Astrocyte (in vitro differentiated cells and primary cell): ENCODE measurements around the gene OR10H5. TPM values are rescaled to one million over a fixed set of nuclear protein-coding genes. Genes with fewer than 3 reads are reported as not detected.

Experiments used
- DNase-seq: peaks from one replicate; pipeline ENCODE4 v3.0.0-alpha.2; 2010; ENCODE audit warnings: low read depth
- FAIRE-seq: peaks from 2 replicates; lab custom pipeline; 2011; peaks lifted over from hg19 to GRCh38; lab: Jason Lieb, UNC
- H2AFZ ChIP-seq: 2 replicates; pipeline ENCODE4 v1.6.0; 2012; ENCODE audit warnings: low read depth, low read length, inconsistent platforms
- H3K27ac ChIP-seq: 2 replicates; pipeline ENCODE4 v1.5.1; 2011; ENCODE audit warnings: low read depth, low read length, inconsistent platforms
- H3K27me3 ChIP-seq: 2 replicates; pipeline ENCODE4 v1.6.0; 2011; ENCODE audit warnings: low read length, inconsistent platforms; ENCODE audit not compliant: insufficient read depth
- H3K36me3 ChIP-seq: 2 replicates; pipeline ENCODE4 v1.5.1; 2011; ENCODE audit warnings: low read length, inconsistent platforms; ENCODE audit not compliant: insufficient read depth
- H3K4me1 ChIP-seq: 2 replicates; pipeline ENCODE4 v1.5.1; 2011; ENCODE audit warnings: low read length, inconsistent platforms; ENCODE audit not compliant: insufficient read depth
- H3K4me2 ChIP-seq: 2 replicates; pipeline ENCODE4 v1.6.0; 2012; ENCODE audit warnings: low read length, inconsistent platforms
- H3K4me3 ChIP-seq: 2 replicates; pipeline ENCODE4 v1.5.1; 2011; ENCODE audit warnings: low read depth, mild to moderate bottlenecking, low read length, inconsistent platforms; ENCODE audit not compliant: insufficient read depth
- H3K79me2 ChIP-seq: 2 replicates; pipeline ENCODE4 v1.6.0; 2012; ENCODE audit warnings: mild to moderate bottlenecking, low read length, inconsistent platforms; ENCODE audit not compliant: insufficient read depth
- H3K9ac ChIP-seq: 2 replicates; pipeline ENCODE4 v1.6.0; 2012; ENCODE audit warnings: mild to moderate bottlenecking, low read length, inconsistent platforms
- H3K9me3 ChIP-seq: 2 replicates; pipeline ENCODE4 v1.5.1; 2012; ENCODE audit warnings: low read depth, mild to moderate bottlenecking, low read length, inconsistent platforms; ENCODE audit not compliant: insufficient read depth
- H4K20me1 ChIP-seq: 2 replicates; pipeline ENCODE4 v1.6.0; 2012; ENCODE audit warnings: low read length, inconsistent platforms; ENCODE audit not compliant: insufficient read depth
- H3K27ac Mint-ChIP-seq: one replicate; pipeline ENCODE4 v1.8.0; 2021; ENCODE audit warnings: mild to moderate bottlenecking, mixed read lengths; ENCODE audit not compliant: unreplicated experiment
- H3K27me3 Mint-ChIP-seq: one replicate; pipeline ENCODE4 v1.8.0; 2021; ENCODE audit warnings: low read depth, mixed read lengths; ENCODE audit not compliant: unreplicated experiment
- H3K36me3 Mint-ChIP-seq: one replicate; pipeline ENCODE4 v1.8.0; 2021; ENCODE audit warnings: low read depth, mixed read lengths; ENCODE audit not compliant: unreplicated experiment
- H3K4me1 Mint-ChIP-seq: one replicate; pipeline ENCODE4 v1.8.0; 2021; ENCODE audit warnings: low read depth, mixed read lengths; ENCODE audit not compliant: unreplicated experiment
- H3K4me3 Mint-ChIP-seq: one replicate; pipeline ENCODE4 v1.8.0; 2021; ENCODE audit warnings: mild to moderate bottlenecking, moderate library complexity, mixed read lengths; ENCODE audit not compliant: unreplicated experiment
- H3K9me3 Mint-ChIP-seq: one replicate; pipeline ENCODE4 v1.8.0; 2021; ENCODE audit warnings: mild to moderate bottlenecking, mixed read lengths; ENCODE audit not compliant: unreplicated experiment
- CTCF ChIP-seq: IDR thresholded peaks from 2 replicates; pipeline ENCODE4 v1.5.1; 2011; ENCODE audit warnings: low read depth, mild to moderate bottlenecking, inconsistent platforms, low read length, moderate library complexity; ENCODE audit not compliant: insufficient read depth
- EZH2 ChIP-seq: IDR thresholded peaks from 2 replicates; pipeline ENCODE4 v1.6.1; 2012; ENCODE audit warnings: mild to moderate bottlenecking, low read length, inconsistent platforms; ENCODE audit not compliant: insufficient read depth
- total RNA-seq: library from RNA; stranded (reverse); gene quantifications from 2 replicates; pipeline ENCODE4 v1.2.1, GENCODE V29; 2021

Gene OR10H5
- total RNA-seq, 1 donor from 2014 or later: not detected

- H3K27ac ChIP-seq: no peak overlapping the region
- Mint-ChIP-seq H3K27ac (no peak overlapping the region), H3K27me3 (no peaks in the 10 kb centered on the region), H3K9me3 (peaks cover 11% of the 10 kb centered on the region), H3K36me3 (no peaks in the 10 kb centered on the region), H3K4me3 (no peak overlapping the region), H3K4me1 (no peaks in the 10 kb centered on the region)
- H2AFZ ChIP-seq: no peak overlapping the region
- TF ChIP-seq CTCF: no peak
- no peak for TF ChIP-seq EZH2
- H4K20me1 ChIP-seq: no peaks in the 10 kb centered on the region
- H3K27me3 ChIP-seq: no peaks in the 10 kb centered on the region
- no peak overlapping the region for H3K9ac ChIP-seq
- no peaks in the 10 kb centered on the region for H3K9me3 ChIP-seq
- H3K4me2 ChIP-seq: no peak overlapping the region
- FAIRE-seq (no peak), DNase-seq (no peak)
- H3K79me2 ChIP-seq: no peaks in the 10 kb centered on the region
- no peaks in the 10 kb centered on the region for H3K4me1 ChIP-seq
- H3K36me3 ChIP-seq: no peaks in the 10 kb centered on the region
- H3K4me3 ChIP-seq: no peak overlapping the region
Observed at GRCh38 chr19:15840833-15841232, 53.4 kb downstream of the OR10H5 start.

- H3K9ac ChIP-seq: no peak overlapping the region
- Mint-ChIP-seq H3K4me3 (no peak overlapping the region), H3K9me3 (peaks cover 9% of the 10 kb centered on the region), H3K27ac (no peak overlapping the region), H3K4me1 (no peaks in the 10 kb centered on the region), H3K27me3 (no peaks in the 10 kb centered on the region), H3K36me3 (no peaks in the 10 kb centered on the region)
- FAIRE-seq (no peak), DNase-seq (no peak)
- H3K79me2 ChIP-seq: no peaks in the 10 kb centered on the region
- H3K4me3 ChIP-seq: no peak overlapping the region
- TF ChIP-seq CTCF: no peak
- no peak for TF ChIP-seq EZH2
- H3K27me3 ChIP-seq: no peaks in the 10 kb centered on the region
- H3K4me2 ChIP-seq: no peak overlapping the region
- H2AFZ ChIP-seq: no peak overlapping the region
- H3K4me1 ChIP-seq: no peaks in the 10 kb centered on the region
- no peaks in the 10 kb centered on the region for H3K9me3 ChIP-seq
- H3K36me3 ChIP-seq: no peaks in the 10 kb centered on the region
- no peaks in the 10 kb centered on the region for H4K20me1 ChIP-seq
- no peak overlapping the region for H3K27ac ChIP-seq
Observed at GRCh38 chr19:15841875-15842569, 54.6 kb downstream of the OR10H5 start.

- no peak overlapping the region for H3K9ac ChIP-seq
- peaks cover 12% of the 10 kb centered on the region for H3K9me3 Mint-ChIP-seq
- no peaks in the 10 kb centered on the region for H3K36me3 Mint-ChIP-seq
Observed at GRCh38 chr19:15843203-15843893, 55.9 kb downstream of the OR10H5 start.

More at GRCh38 chr19:15843203-15843893, 55.9 kb downstream of the OR10H5 start:
- H3K9me3 ChIP-seq: no peaks in the 10 kb centered on the region
- H3K79me2 ChIP-seq: no peaks in the 10 kb centered on the region
- no peaks in the 10 kb centered on the region for H3K27me3 ChIP-seq
- Mint-ChIP-seq H3K27ac (no peak overlapping the region), H3K4me1 (no peaks in the 10 kb centered on the region), H3K4me3 (no peak overlapping the region), H3K27me3 (no peaks in the 10 kb centered on the region)
- no peak overlapping the region for H3K4me3 ChIP-seq
- H3K27ac ChIP-seq: no peak overlapping the region
- no peak for FAIRE-seq
- no peak overlapping the region for H3K4me2 ChIP-seq
- DNase-seq: no peak
- no peak for TF ChIP-seq CTCF
- TF ChIP-seq EZH2: no peak
- H4K20me1 ChIP-seq: no peaks in the 10 kb centered on the region
- H3K4me1 ChIP-seq: no peaks in the 10 kb centered on the region
- no peak overlapping the region for H2AFZ ChIP-seq
- H3K36me3 ChIP-seq: no peaks in the 10 kb centered on the region
